ENCODE results near the gene PABPN1L.

DNA sequence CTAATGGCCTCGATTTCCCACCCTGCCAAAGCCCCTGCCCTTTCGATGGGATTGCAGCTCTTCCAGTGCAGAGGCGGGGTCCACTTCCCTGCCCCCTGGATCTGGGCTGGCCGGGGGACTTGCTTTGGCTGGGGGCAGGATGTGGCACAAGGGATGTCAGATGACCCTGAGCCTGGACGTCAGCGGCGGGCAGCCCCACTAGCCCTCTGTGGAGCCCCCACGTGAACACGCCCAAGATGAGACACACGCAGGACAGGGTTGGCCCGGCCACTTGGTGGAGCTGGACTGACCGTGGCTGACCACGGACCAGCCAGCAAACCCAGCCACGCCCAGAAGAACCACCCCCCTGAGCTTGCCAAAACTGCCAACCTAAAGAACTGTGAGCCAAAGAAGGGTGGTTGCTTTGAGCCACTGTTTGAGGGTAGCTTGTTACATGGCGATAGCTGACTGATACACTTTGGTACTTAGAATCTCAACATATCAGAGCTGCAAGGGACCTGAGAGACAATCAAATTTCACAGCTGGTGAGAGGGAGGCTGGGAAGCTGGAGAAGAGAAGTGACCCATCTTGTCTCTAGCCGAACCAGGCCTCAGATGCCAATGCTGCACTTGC, 46.6 kb upstream of the PABPN1L start:
- TF ChIP-seq POLR2A (IDR thresholded peaks at IDR 0.05) (no peak), CTCF (IDR thresholded peaks at IDR 0.05) (no peak)

Data from adrenal gland (tissue), 5 donors.